SK-N-SH treated with all-trans-retinoic acid at 6 μM for 48 hours (cell line): ENCODE results near the gene EMX2.

Experiments used
- PPARA ChIP-seq: fragments of 250-450 bp; sonication (Bioruptor Pico); IDR thresholded peaks from 2 replicates; pipeline ENCODE4 v1.5.0; 2020; ENCODE audit warnings: mild to moderate bottlenecking, borderline replicate concordance
- RARB ChIP-seq: fragments of 250-450 bp; sonication (Bioruptor Pico); IDR thresholded peaks from 2 replicates; pipeline ENCODE4 v1.8.0; 2021; ENCODE audit warnings: mild to moderate bottlenecking, moderate library complexity
- SNAI2 ChIP-seq: fragments of 250-450 bp; sonication (Bioruptor Pico); IDR thresholded peaks from 2 replicates; pipeline ENCODE4 v1.5.0; 2020; ENCODE audit warnings: mild to moderate bottlenecking, moderate library complexity
- TCF4 ChIP-seq: fragments of 250-450 bp; sonication (Bioruptor Pico); IDR thresholded peaks from 2 replicates; pipeline ENCODE4 v1.8.0; 2021; ENCODE audit warnings: mild to moderate bottlenecking, moderate library complexity, borderline replicate concordance
- TOX ChIP-seq: fragments of 250-450 bp; sonication (Bioruptor Pico); IDR thresholded peaks from 2 replicates; pipeline ENCODE4 v1.8.0; 2021; ENCODE audit warnings: mild to moderate bottlenecking, moderate library complexity, borderline replicate concordance
- ZC3H10 ChIP-seq: fragments of 250-450 bp; sonication (Bioruptor Pico); IDR thresholded peaks from 2 replicates; pipeline ENCODE4 v1.5.1; 2021; ENCODE audit warnings: mild to moderate bottlenecking, moderate library complexity
- ZFP3 ChIP-seq: fragments of 250-450 bp; sonication (Bioruptor Pico); IDR thresholded peaks from 2 replicates; pipeline ENCODE4 v1.5.0; 2020; ENCODE audit warnings: mild to moderate bottlenecking, moderate library complexity
- ZFP30 ChIP-seq: fragments of 450-650 bp; formaldehyde crosslinking; IDR thresholded peaks from 2 replicates; pipeline ENCODE4 v1.5.0; 2022; ENCODE audit warnings: mild to moderate bottlenecking, moderate library complexity
- ZNF565 ChIP-seq: fragments of 450-650 bp; formaldehyde crosslinking; conservative IDR thresholded peaks from 2 replicates; pipeline ENCODE4 v1.5.0; 2020; ENCODE audit warnings: low read depth, mild to moderate bottlenecking, moderate library complexity
- ZNF70 ChIP-seq: fragments of 450-650 bp; formaldehyde crosslinking; IDR thresholded peaks from 2 replicates; pipeline ENCODE4 v1.5.0; 2020; ENCODE audit warnings: mild to moderate bottlenecking, moderate library complexity
- TF ChIP-seq, protein P1 (sequence below): fragments of 250-450 bp; sonication (Bioruptor Pico); IDR thresholded peaks from 2 replicates; pipeline ENCODE4 v1.8.0; 2021; ENCODE audit warnings: low read depth, mild to moderate bottlenecking, moderate library complexity, borderline replicate concordance
- TF ChIP-seq, protein P2 (sequence below): fragments of 250-450 bp; sonication (Bioruptor Pico); IDR thresholded peaks from 2 replicates; pipeline ENCODE4 v1.8.0; 2020; ENCODE audit warnings: mild to moderate bottlenecking, moderate library complexity, borderline replicate concordance
- TF ChIP-seq, protein P3 (sequence below): fragments of 250-450 bp; sonication (Bioruptor Pico); IDR thresholded peaks from 2 replicates; pipeline ENCODE4 v1.5.1; 2021; ENCODE audit warnings: mild to moderate bottlenecking, moderate library complexity
- TF ChIP-seq, protein P4 (sequence below): fragments of 250-450 bp; sonication (Bioruptor Pico); IDR thresholded peaks from 2 replicates; pipeline ENCODE4 v1.5.0; 2020; ENCODE audit warnings: mild to moderate bottlenecking, moderate library complexity

DNA sequence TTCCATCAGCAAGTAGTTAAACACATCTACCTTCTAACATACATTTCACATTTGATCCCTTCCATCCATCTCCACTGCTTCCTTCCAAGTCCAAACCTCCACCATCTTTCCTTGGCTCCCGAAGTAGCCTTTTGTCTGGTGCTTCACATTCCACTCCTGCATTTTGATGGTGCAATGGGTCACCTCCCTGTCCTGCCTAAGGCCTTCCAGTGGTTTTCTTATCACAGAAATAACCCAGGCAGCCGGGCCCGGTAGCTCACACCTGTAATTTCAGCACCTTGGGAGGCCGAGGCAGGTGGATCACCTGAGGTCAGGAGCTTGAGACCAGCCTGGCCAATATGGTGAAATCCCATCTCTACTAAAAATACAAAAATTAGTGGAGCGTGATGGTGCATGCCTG, 44.5 kb downstream of the EMX2 start:
- TF ChIP-seq ZC3H10 (no peak), SNAI2 (no peak), ZNF565 (CRISPR knock-in tag) (no peak), PPARA (CRISPR knock-in tag) (no peak), TCF4 (CRISPR knock-in tag) (no peak), TOX (CRISPR knock-in tag) (no peak), RARB (CRISPR knock-in tag) (no peak), ZFP30 (no peak), ZFP3 (CRISPR knock-in tag) (no peak), ZNF70 (no peak)
- TF ChIP-seq, protein P1, sequence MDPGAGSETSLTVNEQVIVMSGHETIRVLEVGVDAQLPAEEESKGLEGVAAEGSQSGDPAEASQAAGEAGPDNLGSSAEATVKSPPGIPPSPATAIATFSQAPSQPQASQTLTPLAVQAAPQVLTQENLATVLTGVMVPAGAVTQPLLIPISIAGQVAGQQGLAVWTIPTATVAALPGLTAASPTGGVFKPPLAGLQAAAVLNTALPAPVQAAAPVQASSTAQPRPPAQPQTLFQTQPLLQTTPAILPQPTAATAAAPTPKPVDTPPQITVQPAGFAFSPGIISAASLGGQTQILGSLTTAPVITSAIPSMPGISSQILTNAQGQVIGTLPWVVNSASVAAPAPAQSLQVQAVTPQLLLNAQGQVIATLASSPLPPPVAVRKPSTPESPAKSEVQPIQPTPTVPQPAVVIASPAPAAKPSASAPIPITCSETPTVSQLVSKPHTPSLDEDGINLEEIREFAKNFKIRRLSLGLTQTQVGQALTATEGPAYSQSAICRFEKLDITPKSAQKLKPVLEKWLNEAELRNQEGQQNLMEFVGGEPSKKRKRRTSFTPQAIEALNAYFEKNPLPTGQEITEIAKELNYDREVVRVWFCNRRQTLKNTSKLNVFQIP = no peak
- TF ChIP-seq, protein P2, sequence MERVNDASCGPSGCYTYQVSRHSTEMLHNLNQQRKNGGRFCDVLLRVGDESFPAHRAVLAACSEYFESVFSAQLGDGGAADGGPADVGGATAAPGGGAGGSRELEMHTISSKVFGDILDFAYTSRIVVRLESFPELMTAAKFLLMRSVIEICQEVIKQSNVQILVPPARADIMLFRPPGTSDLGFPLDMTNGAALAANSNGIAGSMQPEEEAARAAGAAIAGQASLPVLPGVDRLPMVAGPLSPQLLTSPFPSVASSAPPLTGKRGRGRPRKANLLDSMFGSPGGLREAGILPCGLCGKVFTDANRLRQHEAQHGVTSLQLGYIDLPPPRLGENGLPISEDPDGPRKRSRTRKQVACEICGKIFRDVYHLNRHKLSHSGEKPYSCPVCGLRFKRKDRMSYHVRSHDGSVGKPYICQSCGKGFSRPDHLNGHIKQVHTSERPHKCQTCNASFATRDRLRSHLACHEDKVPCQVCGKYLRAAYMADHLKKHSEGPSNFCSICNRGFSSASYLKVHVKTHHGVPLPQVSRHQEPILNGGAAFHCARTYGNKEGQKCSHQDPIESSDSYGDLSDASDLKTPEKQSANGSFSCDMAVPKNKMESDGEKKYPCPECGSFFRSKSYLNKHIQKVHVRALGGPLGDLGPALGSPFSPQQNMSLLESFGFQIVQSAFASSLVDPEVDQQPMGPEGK = no peak
- TF ChIP-seq, protein P3, sequence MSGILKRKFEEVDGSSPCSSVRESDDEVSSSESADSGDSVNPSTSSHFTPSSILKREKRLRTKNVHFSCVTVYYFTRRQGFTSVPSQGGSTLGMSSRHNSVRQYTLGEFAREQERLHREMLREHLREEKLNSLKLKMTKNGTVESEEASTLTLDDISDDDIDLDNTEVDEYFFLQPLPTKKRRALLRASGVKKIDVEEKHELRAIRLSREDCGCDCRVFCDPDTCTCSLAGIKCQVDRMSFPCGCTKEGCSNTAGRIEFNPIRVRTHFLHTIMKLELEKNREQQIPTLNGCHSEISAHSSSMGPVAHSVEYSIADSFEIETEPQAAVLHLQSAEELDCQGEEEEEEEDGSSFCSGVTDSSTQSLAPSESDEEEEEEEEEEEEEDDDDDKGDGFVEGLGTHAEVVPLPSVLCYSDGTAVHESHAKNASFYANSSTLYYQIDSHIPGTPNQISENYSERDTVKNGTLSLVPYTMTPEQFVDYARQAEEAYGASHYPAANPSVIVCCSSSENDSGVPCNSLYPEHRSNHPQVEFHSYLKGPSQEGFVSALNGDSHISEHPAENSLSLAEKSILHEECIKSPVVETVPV (CRISPR knock-in tag) = no peak
- TF ChIP-seq, protein P4, sequence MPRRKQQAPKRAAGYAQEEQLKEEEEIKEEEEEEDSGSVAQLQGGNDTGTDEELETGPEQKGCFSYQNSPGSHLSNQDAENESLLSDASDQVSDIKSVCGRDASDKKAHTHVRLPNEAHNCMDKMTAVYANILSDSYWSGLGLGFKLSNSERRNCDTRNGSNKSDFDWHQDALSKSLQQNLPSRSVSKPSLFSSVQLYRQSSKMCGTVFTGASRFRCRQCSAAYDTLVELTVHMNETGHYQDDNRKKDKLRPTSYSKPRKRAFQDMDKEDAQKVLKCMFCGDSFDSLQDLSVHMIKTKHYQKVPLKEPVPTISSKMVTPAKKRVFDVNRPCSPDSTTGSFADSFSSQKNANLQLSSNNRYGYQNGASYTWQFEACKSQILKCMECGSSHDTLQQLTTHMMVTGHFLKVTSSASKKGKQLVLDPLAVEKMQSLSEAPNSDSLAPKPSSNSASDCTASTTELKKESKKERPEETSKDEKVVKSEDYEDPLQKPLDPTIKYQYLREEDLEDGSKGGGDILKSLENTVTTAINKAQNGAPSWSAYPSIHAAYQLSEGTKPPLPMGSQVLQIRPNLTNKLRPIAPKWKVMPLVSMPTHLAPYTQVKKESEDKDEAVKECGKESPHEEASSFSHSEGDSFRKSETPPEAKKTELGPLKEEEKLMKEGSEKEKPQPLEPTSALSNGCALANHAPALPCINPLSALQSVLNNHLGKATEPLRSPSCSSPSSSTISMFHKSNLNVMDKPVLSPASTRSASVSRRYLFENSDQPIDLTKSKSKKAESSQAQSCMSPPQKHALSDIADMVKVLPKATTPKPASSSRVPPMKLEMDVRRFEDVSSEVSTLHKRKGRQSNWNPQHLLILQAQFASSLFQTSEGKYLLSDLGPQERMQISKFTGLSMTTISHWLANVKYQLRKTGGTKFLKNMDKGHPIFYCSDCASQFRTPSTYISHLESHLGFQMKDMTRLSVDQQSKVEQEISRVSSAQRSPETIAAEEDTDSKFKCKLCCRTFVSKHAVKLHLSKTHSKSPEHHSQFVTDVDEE (CRISPR knock-in tag) = no peak
